HG03045 (cell line): ENCODE results near the gene ESCO1.

Experiments
- ATAC-seq: cut with Tn5 transposase; IDR thresholded peaks from one replicate; pipeline ENCODE4 v1.9.1; 2021; ENCODE audit warnings: mild to moderate bottlenecking, moderate library complexity; ENCODE audit not compliant: unreplicated experiment

ESCO1 gene

DNA sequence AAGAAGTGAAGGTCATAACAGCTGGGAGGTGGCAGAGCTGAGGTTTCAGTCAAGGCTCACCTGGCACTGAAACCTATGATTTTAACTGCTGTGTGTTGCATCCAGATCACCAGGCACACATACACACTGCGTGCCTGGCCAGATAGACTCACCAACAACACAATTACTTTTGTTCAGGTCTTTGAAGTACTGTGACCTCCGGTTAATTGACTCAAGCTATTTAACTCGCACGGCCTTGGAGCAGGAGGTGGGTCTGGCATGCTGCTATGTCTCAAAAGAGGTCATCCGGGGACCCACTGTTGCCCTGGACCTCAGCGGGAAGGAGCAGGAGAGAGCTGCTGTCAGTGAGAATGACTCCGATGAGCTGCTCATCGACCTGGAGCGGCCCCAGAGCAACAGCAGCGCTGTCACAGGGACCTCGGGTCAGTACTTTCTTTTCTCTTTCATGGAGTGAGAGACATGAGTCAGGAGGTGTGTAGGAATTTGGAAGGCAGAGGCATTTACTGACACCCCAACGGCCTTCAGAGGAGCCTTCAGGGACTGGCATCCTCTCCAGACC lies 104.1 kb downstream of the ESCO1 start:
- no peak for ATAC-seq

DNA sequence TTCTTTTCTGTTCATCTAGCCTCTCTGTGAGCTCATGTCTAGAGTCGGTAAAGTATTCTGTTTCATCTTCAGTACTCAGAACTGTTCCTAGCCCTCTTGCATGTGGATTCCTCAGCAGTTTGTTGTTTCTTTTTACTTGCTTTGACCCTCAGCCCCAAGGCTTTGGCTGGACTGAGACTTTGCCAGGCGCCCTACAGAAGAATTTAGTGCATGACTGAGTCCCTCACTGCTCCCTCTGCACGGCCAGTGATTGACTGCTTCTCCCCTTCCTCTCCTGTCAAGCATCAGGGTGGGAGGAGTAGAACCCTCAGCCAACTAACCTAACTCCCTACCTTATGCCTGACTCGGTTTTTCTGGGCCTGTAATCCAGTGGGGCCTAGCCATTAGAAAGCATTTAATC lies 109.8 kb downstream of the ESCO1 start:
- no peak for ATAC-seq

DNA sequence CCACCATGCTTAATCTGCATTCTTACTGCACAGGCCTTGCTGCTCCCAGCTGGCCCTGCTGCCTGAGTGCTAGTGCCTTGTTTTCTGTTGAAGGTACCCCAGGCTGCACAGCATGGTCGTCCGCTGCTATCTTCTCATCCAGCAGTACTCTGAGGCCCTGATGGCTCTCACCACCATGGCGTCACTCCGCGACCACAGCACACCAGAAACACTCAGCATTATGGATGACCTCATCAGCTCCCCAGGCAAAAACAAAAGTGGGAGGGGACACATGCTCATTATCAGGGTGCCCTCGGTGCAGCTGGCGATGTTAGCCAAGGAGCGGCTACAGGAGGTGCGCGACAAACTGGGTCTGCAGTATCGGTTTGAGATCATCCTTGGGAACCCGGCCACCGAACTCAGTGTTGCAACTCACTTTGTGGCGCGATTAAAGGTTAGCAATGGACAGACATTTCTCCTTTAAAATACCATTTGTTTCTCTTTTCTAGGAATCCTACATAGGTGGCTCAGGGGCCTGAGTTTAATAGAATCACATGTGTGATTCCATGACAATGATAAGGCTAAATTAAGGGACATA lies 110.5 kb downstream of the ESCO1 start:
- no peak for ATAC-seq

DNA sequence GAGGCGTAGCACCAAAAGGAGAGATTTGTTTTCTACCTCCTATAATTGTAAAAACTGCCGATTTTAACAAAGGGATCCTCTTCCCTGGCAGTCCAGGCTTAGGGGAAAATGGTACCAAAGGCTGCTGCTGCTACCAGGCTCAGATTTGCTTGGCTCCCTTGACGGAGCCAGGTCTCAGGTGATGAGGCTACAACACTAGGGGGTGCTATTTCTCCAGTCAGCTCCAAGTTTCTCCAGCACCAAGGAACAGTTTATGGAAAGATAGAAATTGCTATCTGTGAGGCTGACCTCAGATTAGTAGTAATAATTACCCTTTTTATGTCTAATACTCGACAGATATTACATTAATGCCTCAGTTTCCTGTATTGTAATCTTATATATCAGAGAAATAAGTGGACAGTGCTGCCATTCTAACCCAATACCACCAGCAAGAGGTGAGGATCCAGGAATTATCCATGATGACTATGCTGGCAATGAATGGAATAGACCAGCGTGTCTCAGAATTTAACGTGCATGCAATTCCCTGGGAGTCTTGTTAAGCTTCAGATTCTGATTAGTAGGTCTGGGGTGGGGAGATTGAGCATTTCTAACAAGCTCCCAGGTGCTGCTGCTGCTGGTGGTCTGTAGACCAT lies 111.3 kb downstream of the ESCO1 start:
- no peak for ATAC-seq

DNA sequence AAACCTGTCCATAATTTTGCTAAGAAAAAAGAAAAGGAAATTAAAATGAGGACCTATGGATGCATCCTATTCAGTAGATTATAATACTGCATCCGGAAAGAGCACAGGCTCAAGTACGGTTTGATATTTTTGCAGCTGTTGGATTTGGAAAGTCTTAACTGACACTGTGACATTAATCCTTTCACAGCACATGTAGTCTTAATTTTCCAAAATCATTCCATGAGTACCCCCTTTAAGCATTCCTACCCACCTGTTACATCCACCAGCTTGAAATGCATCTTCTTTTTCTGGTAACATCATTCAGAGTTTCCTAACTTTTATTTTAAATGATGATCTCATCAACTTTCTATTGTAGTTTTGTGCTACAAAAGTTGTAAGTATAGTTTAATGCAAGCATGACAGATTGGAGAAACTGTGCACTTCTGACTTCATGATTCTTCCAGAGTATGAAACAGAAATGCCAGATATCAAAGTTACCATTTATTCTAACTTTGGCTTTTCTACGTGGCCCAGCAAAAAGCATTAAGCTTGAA lies 113.5 kb downstream of the ESCO1 start:
- no peak for ATAC-seq

DNA sequence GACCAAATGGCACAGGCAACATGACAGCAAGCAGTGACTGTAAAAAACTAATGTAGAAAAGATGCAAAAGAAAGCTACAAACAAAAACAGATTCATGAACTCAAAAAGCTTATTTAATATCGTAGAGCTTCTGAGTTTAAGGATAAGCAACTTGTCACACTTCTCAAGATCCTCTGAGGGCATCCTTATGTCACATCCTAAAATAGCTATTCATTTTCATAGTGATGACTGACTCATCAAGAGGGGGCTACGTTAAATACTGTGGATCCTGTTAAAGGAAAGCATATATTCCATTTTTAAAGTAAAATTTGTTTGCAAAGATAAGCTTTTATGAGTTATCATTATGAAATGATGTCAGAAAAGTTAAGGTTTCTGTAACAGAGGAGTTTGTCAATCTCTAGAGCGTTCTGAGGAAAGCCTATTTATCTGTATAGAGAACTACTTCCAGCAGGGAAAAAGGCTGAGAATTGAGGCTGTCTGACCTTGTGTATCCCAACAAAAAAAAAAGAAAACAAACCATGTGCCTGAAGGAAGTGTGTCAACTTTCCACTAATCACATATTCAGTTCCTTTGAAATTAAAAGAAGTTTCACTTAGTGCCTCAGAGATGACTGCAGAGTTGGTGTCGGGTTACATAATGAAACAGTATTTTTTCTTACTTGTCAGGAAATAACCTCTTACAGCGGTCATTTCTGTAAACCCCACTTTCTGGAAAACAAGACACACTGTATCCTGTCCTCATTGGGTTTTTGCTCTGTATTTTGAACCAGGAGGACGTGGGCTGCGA lies 115.5 kb downstream of the ESCO1 start:
- ATAC-seq, result no peak

DNA sequence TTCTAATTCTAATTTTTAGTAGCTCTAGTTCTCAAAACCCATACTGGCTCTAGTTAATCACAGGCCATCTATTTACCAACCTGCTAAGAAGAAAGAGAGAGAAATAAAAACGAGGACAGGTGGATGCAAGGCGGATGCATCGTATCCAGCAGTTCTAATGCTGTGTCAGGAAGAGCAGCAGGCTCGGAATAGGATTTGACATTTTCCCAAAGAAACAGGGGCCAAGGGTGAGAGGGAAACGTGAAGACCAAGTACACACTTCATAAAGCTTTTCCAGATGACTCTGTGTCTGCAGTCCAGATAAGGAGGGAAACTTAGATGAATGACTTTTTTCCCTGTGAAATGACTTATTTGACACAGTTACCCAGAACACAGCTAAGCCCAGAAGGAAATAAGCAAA lies 117.5 kb downstream of the ESCO1 start:
- no peak for ATAC-seq

DNA sequence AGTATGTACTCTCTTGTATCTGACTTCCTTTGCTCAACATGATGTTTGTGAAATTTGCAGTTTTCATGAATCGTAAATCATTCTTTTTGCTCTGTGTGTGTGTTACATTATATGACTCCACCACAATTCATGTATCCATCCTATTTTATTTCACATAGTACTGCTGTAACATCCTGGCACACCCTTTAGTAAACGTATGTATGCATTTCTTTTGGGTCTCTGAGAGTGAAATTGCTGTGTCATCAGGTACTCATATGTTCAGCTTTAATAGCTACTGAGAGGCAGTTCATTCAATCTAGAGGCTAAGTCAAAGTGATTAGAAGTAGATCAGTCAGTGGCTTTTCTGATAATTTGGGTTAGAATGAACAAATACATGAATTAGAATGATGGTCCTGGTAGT lies 118.8 kb downstream of the ESCO1 start:
- ATAC-seq, result no peak

DNA sequence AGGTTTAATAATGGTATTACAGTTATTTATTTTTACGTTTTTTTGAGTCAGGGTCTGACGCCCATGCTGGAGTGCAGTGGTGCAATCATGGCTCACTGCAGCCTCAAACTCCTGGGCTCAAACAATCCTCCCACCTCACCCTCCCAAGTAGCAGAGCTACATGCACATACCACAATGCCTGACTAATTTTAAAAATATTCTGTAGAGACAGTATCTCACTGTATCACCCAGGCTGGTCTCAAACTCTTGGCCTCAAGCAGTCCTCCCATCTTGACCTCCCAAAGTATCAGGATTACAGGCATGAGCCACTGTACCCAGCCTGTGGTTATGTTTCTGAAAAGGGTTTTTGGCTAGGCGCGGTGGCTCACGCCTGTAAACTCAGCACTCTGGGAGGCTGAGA lies 120.8 kb downstream of the ESCO1 start:
- no peak for ATAC-seq
